Sigmoid colon (tissue), 4 donors: ENCODE results near the gene NACA2.

ENCODE experiments used
- EP300 ChIP-seq, 4 donors: sonication (generic); formaldehyde crosslinking; IDR thresholded peaks; one replicate each; pipeline ENCODE4 v1.6.1; 2017; ENCODE audit warnings: antibody characterized with exemption in 4 of 4
- POLR2A ChIP-seq, 2 donors: fragments of 450-650 bp; IDR thresholded peaks; one replicate each; pipeline ENCODE4 v1.6.1; 2016; ENCODE audit warnings: antibody characterized with exemption in 2 of 2, mild to moderate bottlenecking in 2 of 2, moderate library complexity in 2 of 2
- POLR2AphosphoS5 ChIP-seq, 4 donors: sonication (generic); formaldehyde crosslinking; IDR thresholded peaks; one replicate each; pipeline ENCODE4 v1.6.1; 2017; ENCODE audit warnings: antibody characterized with exemption in 4 of 4
- TF ChIP-seq, protein P1 (sequence below), 4 experiments: fragments of 450-650 bp in 3 of 4; fragments of 200-600 bp in 1 of 4; IDR thresholded peaks; one replicate each; pipeline ENCODE4 v1.5.1; 2016 to 2019; ENCODE audit warnings: antibody characterized with exemption in 4 of 4, mild to moderate bottlenecking in 3 of 4, moderate library complexity in 2 of 4

DNA sequence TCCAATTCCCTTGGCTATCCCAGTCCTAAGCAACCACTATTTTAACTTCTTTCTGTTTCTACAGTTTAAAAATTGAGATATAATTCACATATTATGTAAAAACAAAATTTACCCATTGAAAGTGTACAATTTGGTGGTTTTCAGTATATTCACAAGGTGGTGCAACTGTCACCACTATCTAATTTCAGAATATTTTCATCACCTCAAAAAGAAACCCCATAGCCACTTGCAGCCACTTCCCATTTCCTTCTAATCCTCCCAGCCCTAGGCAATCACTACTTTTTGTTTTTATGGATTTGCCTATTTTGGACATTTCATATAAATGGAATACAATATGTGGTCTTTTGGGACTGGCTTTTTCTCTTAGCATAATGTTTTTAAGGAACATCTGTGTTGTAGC lies 36.1 kb upstream of the NACA2 start:
- TF ChIP-seq, protein P1, sequence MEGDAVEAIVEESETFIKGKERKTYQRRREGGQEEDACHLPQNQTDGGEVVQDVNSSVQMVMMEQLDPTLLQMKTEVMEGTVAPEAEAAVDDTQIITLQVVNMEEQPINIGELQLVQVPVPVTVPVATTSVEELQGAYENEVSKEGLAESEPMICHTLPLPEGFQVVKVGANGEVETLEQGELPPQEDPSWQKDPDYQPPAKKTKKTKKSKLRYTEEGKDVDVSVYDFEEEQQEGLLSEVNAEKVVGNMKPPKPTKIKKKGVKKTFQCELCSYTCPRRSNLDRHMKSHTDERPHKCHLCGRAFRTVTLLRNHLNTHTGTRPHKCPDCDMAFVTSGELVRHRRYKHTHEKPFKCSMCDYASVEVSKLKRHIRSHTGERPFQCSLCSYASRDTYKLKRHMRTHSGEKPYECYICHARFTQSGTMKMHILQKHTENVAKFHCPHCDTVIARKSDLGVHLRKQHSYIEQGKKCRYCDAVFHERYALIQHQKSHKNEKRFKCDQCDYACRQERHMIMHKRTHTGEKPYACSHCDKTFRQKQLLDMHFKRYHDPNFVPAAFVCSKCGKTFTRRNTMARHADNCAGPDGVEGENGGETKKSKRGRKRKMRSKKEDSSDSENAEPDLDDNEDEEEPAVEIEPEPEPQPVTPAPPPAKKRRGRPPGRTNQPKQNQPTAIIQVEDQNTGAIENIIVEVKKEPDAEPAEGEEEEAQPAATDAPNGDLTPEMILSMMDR (IDR thresholded peaks at IDR 0.05) = no peak
- TF ChIP-seq POLR2A (IDR thresholded peaks at IDR 0.05) (no peak), POLR2AphosphoS5 (IDR thresholded peaks at IDR 0.05) (no peak), EP300 (IDR thresholded peaks at IDR 0.05) (no peak)
